PFSK-1 (cell line): ENCODE data around the gene ZBTB5.

Source experiments
- FOXP2 ChIP-seq: optimal IDR thresholded peaks from 2 replicates; pipeline ENCODE3; 2011; ENCODE audit warnings: borderline replicate concordance, control low read depth, inconsistent platforms; ENCODE audit not compliant: insufficient read depth; ENCODE audit errors: extremely low read length, extremely low read depth
- POLR2AphosphoS5 ChIP-seq: IDR thresholded peaks from 2 replicates; pipeline ENCODE4 v1.6.1; 2012; ENCODE audit warnings: low read depth, mild to moderate bottlenecking, control low read depth, low read length, moderate library complexity
- SIN3A ChIP-seq: IDR thresholded peaks from 2 replicates; pipeline ENCODE4 v1.6.1; 2012; ENCODE audit warnings: mild to moderate bottlenecking, low read length, moderate library complexity, borderline replicate concordance; ENCODE audit not compliant: insufficient read depth
- TAF1 ChIP-seq: IDR thresholded peaks from 2 replicates; pipeline ENCODE4 v1.6.1; 2012; ENCODE audit warnings: low read length, control low read depth, borderline replicate concordance; ENCODE audit not compliant: insufficient read depth
- TF ChIP-seq, protein P1 (sequence below), 2 experiments: IDR thresholded peaks; 2 replicates each; pipeline versions ENCODE4 v1.6.1 to v1.8.0; 2011 to 2012; ENCODE audit warnings: low read depth in 2 of 2, low read length in 2 of 2, control low read depth in 1 of 2, inconsistent platforms in 1 of 2, mild to moderate bottlenecking in 1 of 2, moderate library complexity in 1 of 2; ENCODE audit not compliant: insufficient read depth in 1 of 2

GRCh38 chr9:37485389-37486255, 20.4 kb upstream of the ZBTB5 start, which contains the start of gene POLR1E:
- TF ChIP-seq POLR2AphosphoS5 (peak; percentile 93), TAF1 (peak; percentile 74; the same call in 1 of the 2 replicates), SIN3A (peak; percentile 91), FOXP2 (peak; percentile 64)
- TF ChIP-seq, protein P1, sequence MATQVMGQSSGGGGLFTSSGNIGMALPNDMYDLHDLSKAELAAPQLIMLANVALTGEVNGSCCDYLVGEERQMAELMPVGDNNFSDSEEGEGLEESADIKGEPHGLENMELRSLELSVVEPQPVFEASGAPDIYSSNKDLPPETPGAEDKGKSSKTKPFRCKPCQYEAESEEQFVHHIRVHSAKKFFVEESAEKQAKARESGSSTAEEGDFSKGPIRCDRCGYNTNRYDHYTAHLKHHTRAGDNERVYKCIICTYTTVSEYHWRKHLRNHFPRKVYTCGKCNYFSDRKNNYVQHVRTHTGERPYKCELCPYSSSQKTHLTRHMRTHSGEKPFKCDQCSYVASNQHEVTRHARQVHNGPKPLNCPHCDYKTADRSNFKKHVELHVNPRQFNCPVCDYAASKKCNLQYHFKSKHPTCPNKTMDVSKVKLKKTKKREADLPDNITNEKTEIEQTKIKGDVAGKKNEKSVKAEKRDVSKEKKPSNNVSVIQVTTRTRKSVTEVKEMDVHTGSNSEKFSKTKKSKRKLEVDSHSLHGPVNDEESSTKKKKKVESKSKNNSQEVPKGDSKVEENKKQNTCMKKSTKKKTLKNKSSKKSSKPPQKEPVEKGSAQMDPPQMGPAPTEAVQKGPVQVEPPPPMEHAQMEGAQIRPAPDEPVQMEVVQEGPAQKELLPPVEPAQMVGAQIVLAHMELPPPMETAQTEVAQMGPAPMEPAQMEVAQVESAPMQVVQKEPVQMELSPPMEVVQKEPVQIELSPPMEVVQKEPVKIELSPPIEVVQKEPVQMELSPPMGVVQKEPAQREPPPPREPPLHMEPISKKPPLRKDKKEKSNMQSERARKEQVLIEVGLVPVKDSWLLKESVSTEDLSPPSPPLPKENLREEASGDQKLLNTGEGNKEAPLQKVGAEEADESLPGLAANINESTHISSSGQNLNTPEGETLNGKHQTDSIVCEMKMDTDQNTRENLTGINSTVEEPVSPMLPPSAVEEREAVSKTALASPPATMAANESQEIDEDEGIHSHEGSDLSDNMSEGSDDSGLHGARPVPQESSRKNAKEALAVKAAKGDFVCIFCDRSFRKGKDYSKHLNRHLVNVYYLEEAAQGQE (IDR thresholded peaks at IDR 0.05; ENCODE audit: insufficient read depth in 1 of 2, low read depth in 2 of 2, low read length in 2 of 2): peak in 1 of 2 experiments; percentile 41; a peak in 1 of 4 replicates
